Measurements from ENCODE around the gene SCN9A. TPM values are rescaled to one million over a fixed set of nuclear protein-coding genes. Genes with fewer than 3 reads are reported as not detected.
"Not testable (repeated sequence)": the region's sequence is repeated elsewhere in the genome, so short reads cannot be mapped to it uniquely, and the experiment has no call there.

Gene SCN9A
- total RNA-seq, 4 donors from 2014 or later, result 0.51 to 3.5 (median 1.3) TPM

- no peak overlapping the region for H3K4me3 ChIP-seq (ENCODE audit: low read depth, poor library complexity, severe bottlenecking)
- 90 to 92% methylated on average over 1 of the region's 1 CpG for WGBS, 2 donors
- intact Hi-C loops (cut with DNase I; ENCODE audit: low total_unique reads), result no loop called here
These were observed 44.3 kb downstream of the SCN9A start for GRCh38 chr2:166331468-166331867.

DNA sequence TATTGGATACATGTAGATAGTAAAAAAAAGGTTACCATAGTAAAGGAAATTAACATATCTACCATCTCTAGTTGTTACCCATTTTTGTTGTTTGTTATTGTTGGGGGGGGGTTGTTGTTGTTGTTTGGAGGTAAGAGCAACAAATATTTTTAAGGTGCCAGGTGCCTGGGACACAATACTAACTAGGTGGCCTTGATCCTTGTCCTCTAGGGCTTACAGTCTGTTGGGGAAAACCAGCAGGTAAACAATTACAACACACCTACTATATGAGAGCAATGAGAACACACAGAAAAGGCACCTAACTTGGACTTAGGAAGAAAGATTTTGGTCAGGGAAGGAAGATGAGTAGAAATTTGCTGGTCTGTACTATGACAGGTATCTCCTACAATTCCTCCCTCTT lies 46.3 kb downstream of the SCN9A start:
- TF ChIP-seq POLR2A (IDR thresholded peaks at IDR 0.05) (no peak), CTCF (IDR thresholded peaks at IDR 0.05) (no peak)
- no peak for DNase-seq (ENCODE audit: low spot score in 2 of 2)
- intact Hi-C loops (cut with DNase I; ENCODE audit: low total_unique reads), result no loop called here
- no peak overlapping the region for H3K4me3 ChIP-seq (ENCODE audit: low read depth, poor library complexity, severe bottlenecking)

More at GRCh38 chr2:166331468-166331867, 44.3 kb downstream of the SCN9A start:
- DNase-seq (ENCODE audit: low spot score in 2 of 2), result no peak
- TF ChIP-seq CTCF (IDR thresholded peaks at IDR 0.05) (no peak), POLR2A (IDR thresholded peaks at IDR 0.05) (no peak)

- WGBS, 2 donors, result 55 to 62% methylated on average over 3 of the region's 3 CpGs
These were observed 47.6 kb downstream of the SCN9A start for GRCh38 chr2:166328147-166328546.

DNA sequence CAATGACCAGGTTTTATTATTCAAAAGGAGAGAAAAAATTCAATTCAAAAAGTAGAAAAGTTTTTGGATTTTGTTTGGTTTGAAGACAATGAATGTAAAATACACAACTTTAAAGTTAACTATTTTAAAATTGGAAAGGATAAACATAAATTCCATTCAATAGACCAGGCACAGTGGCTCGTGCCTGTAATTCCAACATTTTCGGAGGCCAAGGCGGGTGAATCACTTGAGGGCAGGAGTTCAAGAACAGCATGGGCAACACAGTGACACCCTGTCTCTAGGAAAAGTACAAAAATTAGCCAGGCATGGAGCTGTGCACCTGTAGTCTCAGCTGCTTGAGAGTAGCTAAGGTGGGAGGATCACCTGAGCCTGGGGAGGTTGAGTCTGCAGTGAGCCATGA lies 54.7 kb downstream of the SCN9A start:
- intact Hi-C loops (cut with DNase I; ENCODE audit: low total_unique reads), result no loop called here
- no peak for DNase-seq (ENCODE audit: low spot score in 2 of 2)
- H3K4me3 ChIP-seq (ENCODE audit: low read depth, poor library complexity, severe bottlenecking), result no peak overlapping the region
- WGBS, 2 donors, result 81 to 88% methylated on average over 3 of the region's 3 CpGs
- no peak for TF ChIP-seq POLR2A (IDR thresholded peaks at IDR 0.05)
- no peak for TF ChIP-seq CTCF (IDR thresholded peaks at IDR 0.05)

More at GRCh38 chr2:166328147-166328546, 47.6 kb downstream of the SCN9A start:
- TF ChIP-seq POLR2A (IDR thresholded peaks at IDR 0.05), result no peak
- no peak for TF ChIP-seq CTCF (IDR thresholded peaks at IDR 0.05)
- intact Hi-C loops (cut with DNase I; ENCODE audit: low total_unique reads), result no loop called here
- no peak overlapping the region for H3K4me3 ChIP-seq (ENCODE audit: low read depth, poor library complexity, severe bottlenecking)
- no peak for DNase-seq (ENCODE audit: low spot score in 2 of 2)

DNA sequence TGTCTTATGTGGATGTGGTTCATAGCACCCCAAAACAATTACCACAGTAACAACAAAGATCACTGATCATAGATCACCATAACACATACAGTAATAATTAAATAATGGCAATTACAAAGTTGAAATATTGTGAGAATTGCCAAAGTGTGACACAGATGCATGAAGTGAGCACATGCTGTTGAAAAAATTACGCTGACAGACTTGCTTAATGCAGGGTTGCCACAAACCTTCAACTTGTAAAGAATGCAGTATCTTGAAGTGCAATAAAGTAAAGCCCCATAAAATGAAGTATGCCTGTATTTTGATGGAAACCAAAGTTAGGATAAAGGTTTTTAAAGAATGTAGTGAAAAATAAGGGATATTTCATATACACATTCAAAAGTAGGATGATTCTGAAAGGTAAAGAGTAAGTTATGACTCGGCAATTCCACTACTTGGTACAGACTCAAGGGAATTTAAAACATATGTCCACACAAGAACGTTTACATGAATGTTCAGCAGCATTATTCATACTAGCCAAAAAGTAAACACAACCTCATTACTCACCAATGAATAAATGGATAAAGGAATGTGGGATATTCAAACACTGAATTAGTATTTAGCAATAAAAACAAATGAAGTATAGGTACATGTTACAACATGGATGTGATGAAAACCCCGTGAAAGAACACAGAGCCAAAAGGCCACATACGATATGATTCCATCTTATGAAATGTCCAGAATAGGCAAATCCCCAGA lies 61.6 kb downstream of the SCN9A start:
- no peak for TF ChIP-seq CTCF (IDR thresholded peaks at IDR 0.05)
- TF ChIP-seq POLR2A (IDR thresholded peaks at IDR 0.05), result no peak
- DNase-seq (ENCODE audit: low spot score in 2 of 2), result no peak
- intact Hi-C loops (cut with DNase I; ENCODE audit: low total_unique reads), result no loop called here
- 42 to 46% methylated on average over 5 of the region's 5 CpGs for WGBS, 2 donors
- H3K4me3 ChIP-seq (ENCODE audit: low read depth, poor library complexity, severe bottlenecking), result no peak overlapping the region

DNA sequence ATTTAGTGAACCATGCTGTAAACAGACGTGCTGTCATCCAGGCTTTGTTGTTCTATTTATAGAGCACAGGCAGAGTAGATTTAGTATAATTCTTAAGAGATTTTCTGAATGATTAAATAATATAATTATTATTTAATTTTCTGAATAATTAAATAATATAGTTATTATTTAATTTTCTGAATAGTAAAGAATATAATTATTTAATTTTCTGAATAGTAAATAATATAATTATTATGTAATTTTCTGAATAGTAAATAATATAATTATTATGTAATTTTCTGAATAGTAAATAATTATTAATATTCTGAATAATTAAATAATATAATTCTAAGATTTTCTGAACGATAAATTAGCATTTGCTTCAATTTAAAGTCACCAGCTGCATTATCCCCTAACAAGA lies 62.9 kb downstream of the SCN9A start:
- 0 to 25% methylated on average over 2 of the region's 2 CpGs for WGBS, 2 donors
- DNase-seq (ENCODE audit: low spot score in 2 of 2); intact Hi-C loops (cut with DNase I; ENCODE audit: low total_unique reads); H3K4me3 ChIP-seq (ENCODE audit: low read depth, poor library complexity, severe bottlenecking): not testable (repeated sequence)

All from lower leg skin (tissue), 4 donors.